Liver (tissue), 3 donors: ENCODE measurements around the gene TMEM231.

Experiments
- EGR1 ChIP-seq, 2 donors: IDR thresholded peaks; 2 replicates each; pipeline ENCODE4 v1.6.1; 2016 to 2018; ENCODE audit warnings: antibody characterized with exemption in 2 of 2, low read depth in 2 of 2
- SP1 ChIP-seq: IDR thresholded peaks from 2 replicates; pipeline ENCODE4 v1.6.1; 2018; ENCODE audit warnings: antibody characterized with exemption, mild to moderate bottlenecking
- YY1 ChIP-seq: IDR thresholded peaks from 2 replicates; pipeline ENCODE4 v1.6.1; 2016; ENCODE audit warnings: antibody characterized with exemption, mild to moderate bottlenecking
- TF ChIP-seq, protein P1 (sequence below): fragments of 150-350 bp; IDR thresholded peaks from 2 replicates; pipeline ENCODE4 v1.5.1; 2017; ENCODE audit warnings: improper control_type of control experiment, low read depth, low read length; ENCODE audit not compliant: missing input control
- TF ChIP-seq, protein P2 (sequence below): IDR thresholded peaks from 2 replicates; pipeline ENCODE4 v1.6.1; 2016; ENCODE audit warnings: antibody characterized with exemption
- donor health status: healthy.
- donor health status: healthy.

DNA sequence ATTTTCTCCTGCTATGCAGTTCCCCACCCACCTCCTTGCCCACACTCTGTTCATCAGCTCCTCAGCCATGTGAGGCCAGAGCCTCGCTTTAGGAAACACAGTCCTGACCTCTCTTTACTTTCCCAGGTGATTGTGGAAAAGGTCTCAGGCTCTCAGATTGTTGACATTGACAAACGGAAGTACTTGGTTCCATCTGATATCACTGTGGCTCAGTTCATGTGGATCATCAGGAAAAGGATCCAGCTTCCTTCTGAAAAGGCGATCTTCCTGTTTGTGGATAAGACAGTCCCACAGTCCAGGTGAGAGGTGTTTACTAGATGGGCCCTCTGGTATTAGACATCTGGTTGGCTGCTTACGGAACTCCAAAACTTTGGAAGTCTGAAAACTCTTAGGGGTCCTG is 11.9 kb upstream of the TMEM231 start:
- TF ChIP-seq SP1, result no peak
- TF ChIP-seq, protein P1, sequence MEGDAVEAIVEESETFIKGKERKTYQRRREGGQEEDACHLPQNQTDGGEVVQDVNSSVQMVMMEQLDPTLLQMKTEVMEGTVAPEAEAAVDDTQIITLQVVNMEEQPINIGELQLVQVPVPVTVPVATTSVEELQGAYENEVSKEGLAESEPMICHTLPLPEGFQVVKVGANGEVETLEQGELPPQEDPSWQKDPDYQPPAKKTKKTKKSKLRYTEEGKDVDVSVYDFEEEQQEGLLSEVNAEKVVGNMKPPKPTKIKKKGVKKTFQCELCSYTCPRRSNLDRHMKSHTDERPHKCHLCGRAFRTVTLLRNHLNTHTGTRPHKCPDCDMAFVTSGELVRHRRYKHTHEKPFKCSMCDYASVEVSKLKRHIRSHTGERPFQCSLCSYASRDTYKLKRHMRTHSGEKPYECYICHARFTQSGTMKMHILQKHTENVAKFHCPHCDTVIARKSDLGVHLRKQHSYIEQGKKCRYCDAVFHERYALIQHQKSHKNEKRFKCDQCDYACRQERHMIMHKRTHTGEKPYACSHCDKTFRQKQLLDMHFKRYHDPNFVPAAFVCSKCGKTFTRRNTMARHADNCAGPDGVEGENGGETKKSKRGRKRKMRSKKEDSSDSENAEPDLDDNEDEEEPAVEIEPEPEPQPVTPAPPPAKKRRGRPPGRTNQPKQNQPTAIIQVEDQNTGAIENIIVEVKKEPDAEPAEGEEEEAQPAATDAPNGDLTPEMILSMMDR, result no peak
- TF ChIP-seq YY1, result no peak
- no peak for TF ChIP-seq EGR1 (IDR thresholded peaks at IDR 0.05; ENCODE audit: low read depth in 2 of 2)
- TF ChIP-seq, protein P2, sequence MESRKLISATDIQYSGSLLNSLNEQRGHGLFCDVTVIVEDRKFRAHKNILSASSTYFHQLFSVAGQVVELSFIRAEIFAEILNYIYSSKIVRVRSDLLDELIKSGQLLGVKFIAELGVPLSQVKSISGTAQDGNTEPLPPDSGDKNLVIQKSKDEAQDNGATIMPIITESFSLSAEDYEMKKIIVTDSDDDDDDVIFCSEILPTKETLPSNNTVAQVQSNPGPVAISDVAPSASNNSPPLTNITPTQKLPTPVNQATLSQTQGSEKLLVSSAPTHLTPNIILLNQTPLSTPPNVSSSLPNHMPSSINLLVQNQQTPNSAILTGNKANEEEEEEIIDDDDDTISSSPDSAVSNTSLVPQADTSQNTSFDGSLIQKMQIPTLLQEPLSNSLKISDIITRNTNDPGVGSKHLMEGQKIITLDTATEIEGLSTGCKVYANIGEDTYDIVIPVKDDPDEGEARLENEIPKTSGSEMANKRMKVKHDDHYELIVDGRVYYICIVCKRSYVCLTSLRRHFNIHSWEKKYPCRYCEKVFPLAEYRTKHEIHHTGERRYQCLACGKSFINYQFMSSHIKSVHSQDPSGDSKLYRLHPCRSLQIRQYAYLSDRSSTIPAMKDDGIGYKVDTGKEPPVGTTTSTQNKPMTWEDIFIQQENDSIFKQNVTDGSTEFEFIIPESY, result no peak
